Neural crest cell (in vitro differentiated cells): ENCODE data around the gene AKAP6. TPM values are rescaled to one million over a fixed set of nuclear protein-coding genes. Genes with fewer than 3 reads are reported as not detected.

ENCODE experiments used
- DNase-seq: peaks from one replicate; pipeline ENCODE4 v3.0.0; 2021; ENCODE audit warnings: low read depth, mixed read lengths, low spot score
- H3K27ac Mint-ChIP-seq: one replicate; pipeline ENCODE4 v1.8.0; 2021; ENCODE audit warnings: mild to moderate bottlenecking, mixed read lengths; ENCODE audit not compliant: unreplicated experiment
- H3K27me3 Mint-ChIP-seq: 2 replicates; pipeline ENCODE4 v1.8.0; 2021; ENCODE audit warnings: low read depth, mild to moderate bottlenecking, mixed read lengths
- H3K36me3 Mint-ChIP-seq: 2 replicates; pipeline ENCODE4 v1.8.0; 2021; ENCODE audit warnings: low read depth, mild to moderate bottlenecking, mixed read lengths
- H3K4me1 Mint-ChIP-seq: 2 replicates; pipeline ENCODE4 v1.8.0; 2021; ENCODE audit warnings: mixed read lengths
- H3K4me3 Mint-ChIP-seq: one replicate; pipeline ENCODE4 v1.8.0; 2021; ENCODE audit warnings: mild to moderate bottlenecking, mixed read lengths
- H3K9me3 Mint-ChIP-seq: 2 replicates; pipeline ENCODE4 v1.8.0; 2021; ENCODE audit warnings: mixed read lengths
- CTCF ChIP-seq: fragments of 200-600 bp; sonication (generic); conservative IDR thresholded peaks from 2 replicates; pipeline ENCODE4 v1.5.0; 2021; ENCODE audit warnings: antibody characterized with exemption, mild to moderate bottlenecking
- total RNA-seq: library from RNA; stranded (reverse); gene quantifications from 2 replicates; pipeline ENCODE4 v1.2.1, GENCODE V29; 2021

The AKAP6 gene
- total RNA-seq, 1 donor from 2014 or later = 9.4 TPM

- no peaks in the 10 kb centered on the region for H3K27me3 Mint-ChIP-seq
- H3K4me3 Mint-ChIP-seq = no peak overlapping the region
- no peaks in the 10 kb centered on the region for H3K36me3 Mint-ChIP-seq
- peaks cover 16% of the 10 kb centered on the region for H3K4me1 Mint-ChIP-seq
- H3K27ac Mint-ChIP-seq = no peak overlapping the region
- no peak for TF ChIP-seq CTCF
- DNase-seq = no peak
- H3K9me3 Mint-ChIP-seq = peaks cover 2% of the 10 kb centered on the region
These were observed 365.8 kb downstream of the AKAP6 start for GRCh38 chr14:32694795-32695449.

GRCh38 chr14:32696325-32697091, 367.4 kb downstream of the AKAP6 start:
- no peak overlapping the region for H3K4me3 Mint-ChIP-seq
- no peak for TF ChIP-seq CTCF
- peaks cover 2% of the 10 kb centered on the region for H3K9me3 Mint-ChIP-seq
- no peak for DNase-seq
- H3K36me3 Mint-ChIP-seq = no peaks in the 10 kb centered on the region
- H3K27ac Mint-ChIP-seq = no peak overlapping the region
- H3K27me3 Mint-ChIP-seq = no peaks in the 10 kb centered on the region
- H3K4me1 Mint-ChIP-seq = peaks cover 16% of the 10 kb centered on the region

GRCh38 chr14:32697114-32697513, 368.0 kb downstream of the AKAP6 start:
- peaks cover 2% of the 10 kb centered on the region for H3K9me3 Mint-ChIP-seq
- H3K27me3 Mint-ChIP-seq = no peaks in the 10 kb centered on the region
- DNase-seq = no peak
- no peaks in the 10 kb centered on the region for H3K36me3 Mint-ChIP-seq
- H3K4me3 Mint-ChIP-seq = no peak overlapping the region
- H3K4me1 Mint-ChIP-seq = peaks cover 22% of the 10 kb centered on the region
- H3K27ac Mint-ChIP-seq = no peak overlapping the region
- TF ChIP-seq CTCF = no peak

GRCh38 chr14:32697704-32698103, 368.6 kb downstream of the AKAP6 start:
- no peak for TF ChIP-seq CTCF
- peaks cover 2% of the 10 kb centered on the region for H3K9me3 Mint-ChIP-seq
- H3K4me3 Mint-ChIP-seq = no peak overlapping the region
- no peaks in the 10 kb centered on the region for H3K27me3 Mint-ChIP-seq
- no peak for DNase-seq
- H3K27ac Mint-ChIP-seq = no peak overlapping the region
- peaks cover 24% of the 10 kb centered on the region for H3K4me1 Mint-ChIP-seq
- no peaks in the 10 kb centered on the region for H3K36me3 Mint-ChIP-seq

- H3K36me3 Mint-ChIP-seq = no peaks in the 10 kb centered on the region
- H3K27me3 Mint-ChIP-seq = no peaks in the 10 kb centered on the region
- no peaks in the 10 kb centered on the region for H3K9me3 Mint-ChIP-seq
- H3K27ac Mint-ChIP-seq = no peak overlapping the region
- peaks cover 27% of the 10 kb centered on the region for H3K4me1 Mint-ChIP-seq
- H3K4me3 Mint-ChIP-seq = no peak overlapping the region
- DNase-seq = no peak
- TF ChIP-seq CTCF = no peak
These were observed 369.7 kb downstream of the AKAP6 start for GRCh38 chr14:32698831-32699230.
